GM21390 (cell line): ENCODE measurements around the gene TMSB4X.

ENCODE experiments used
- ATAC-seq: cut with Tn5 transposase; IDR thresholded peaks from one replicate; pipeline ENCODE4 v1.9.1; 2021; ENCODE audit not compliant: unreplicated experiment

The TMSB4X gene

DNA sequence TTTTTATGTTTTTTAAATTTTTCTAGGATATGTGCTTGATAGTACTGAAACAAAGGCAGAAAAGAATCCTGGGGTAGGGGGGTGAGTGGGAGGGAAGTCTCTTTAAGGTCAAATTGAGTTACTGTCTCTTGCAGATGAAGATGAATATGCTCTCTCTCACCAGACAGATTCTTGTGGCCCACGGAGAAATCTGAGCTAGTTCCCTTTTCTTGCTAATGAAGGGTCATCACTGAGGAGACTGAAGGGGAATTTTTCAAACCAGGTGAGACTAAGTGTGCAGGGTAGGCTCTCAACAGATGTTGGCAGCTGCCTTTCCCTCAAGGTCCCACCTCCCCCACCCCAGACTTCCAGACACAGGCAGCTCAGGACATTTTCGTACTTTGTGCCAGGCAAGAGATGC is 48.0 kb downstream of the TMSB4X start:
- no peak for ATAC-seq

GRCh38 chrX:13023567-13023966 is 48.7 kb downstream of the TMSB4X start:
- ATAC-seq = no peak

DNA sequence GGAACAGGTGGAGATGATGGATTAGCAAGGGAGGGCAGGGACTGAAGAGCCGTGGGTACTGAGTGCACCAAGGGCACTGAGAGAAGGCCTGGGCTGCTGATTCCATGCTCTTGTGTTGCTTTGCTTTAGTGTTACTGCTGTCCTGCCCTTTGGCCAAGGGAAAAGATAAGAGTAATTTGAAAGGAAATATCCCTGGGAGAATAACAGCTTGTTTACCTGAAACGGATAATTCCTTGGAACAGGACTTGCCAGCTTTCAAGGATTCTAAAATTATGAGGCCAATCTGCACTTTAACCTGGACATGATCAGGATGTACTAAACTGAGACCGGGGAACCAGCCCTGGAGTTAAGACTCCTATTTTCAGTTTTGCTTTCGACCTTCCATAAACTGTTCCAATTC is 49.1 kb downstream of the TMSB4X start:
- no peak for ATAC-seq

DNA sequence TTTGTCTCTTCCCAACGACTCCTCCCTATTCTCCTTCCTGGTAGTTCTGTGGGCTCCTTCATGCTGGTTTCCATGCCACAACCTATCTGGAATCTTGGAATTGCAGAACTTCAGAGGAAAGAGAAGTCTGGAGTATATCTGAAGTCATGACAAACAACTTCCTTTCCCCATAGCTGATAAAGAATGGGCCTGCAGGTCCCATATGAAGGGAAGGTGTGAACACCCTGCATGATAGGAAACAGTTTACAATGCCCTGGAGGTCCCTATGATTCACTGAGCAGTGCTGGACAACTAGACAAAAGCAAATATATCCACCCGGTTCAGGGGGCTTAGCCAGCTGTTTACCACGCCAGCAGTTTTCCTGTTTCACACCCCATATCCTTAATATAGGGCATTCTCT is 50.1 kb downstream of the TMSB4X start:
- ATAC-seq = no peak
